ENCODE measurements around the gene TMEM259.

GRCh38 chr19:1011831-1012333 is 9.0 kb downstream of the TMEM259 start:
- TF ChIP-seq CTCF (IDR thresholded peaks at IDR 0.05) (no peak), EZH2 (IDR thresholded peaks at IDR 0.05; ENCODE audit: borderline replicate concordance, insufficient read depth, low read depth, low read length, poor library complexity, severe bottlenecking) (no peak)
